ENCODE results near the gene ZCCHC7. TPM values are rescaled to one million over a fixed set of nuclear protein-coding genes. Genes with fewer than 3 reads are reported as not detected.

ZCCHC7 gene
- total and polyA plus RNA-seq, 9 of the 15 experiments (the other 6 are each of a cell fraction or from before 2014, with no cell fraction given), result 34.1 to 68.9 (median 48.8) TPM

DNA sequence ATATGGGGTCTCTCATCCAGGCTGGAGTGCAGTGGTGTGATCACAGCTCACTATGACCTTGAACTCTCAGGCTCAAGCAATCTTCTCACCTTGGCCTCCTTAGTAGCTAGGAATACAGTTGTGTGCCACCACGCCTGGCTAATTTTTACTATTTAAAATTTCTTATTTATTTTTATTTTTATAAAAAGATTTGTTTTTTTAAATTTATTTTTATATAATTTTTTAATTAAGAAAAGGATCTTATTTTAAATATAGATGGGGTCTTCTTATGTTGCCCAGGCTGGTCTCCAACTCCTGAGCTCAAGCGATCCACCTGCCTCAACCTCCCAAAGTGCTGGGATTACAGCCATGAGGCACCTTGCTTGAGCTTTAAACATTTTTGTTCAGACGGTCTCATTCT lies 2.4 kb upstream of the ZCCHC7 start:
- no peak for FAIRE-seq
- no peak overlapping the region for H3K9ac ChIP-seq (ENCODE audit: insufficient read depth in 1 of 2, low read depth in 2 of 2, low read length in 2 of 2)
- no peaks in the 10 kb centered on the region for H4K20me1 ChIP-seq (replicated peaks; ENCODE audit: control insufficient read depth, insufficient read depth, low read length)
- peaks cover 5% of the 10 kb centered on the region; the same call in 1 of the 2 replicates for H3K9me3 ChIP-seq (replicated peaks; ENCODE audit: control insufficient read depth, insufficient read depth, low read depth, low read length)
- no TSS peak for BruUV-seq (replicated peaks)
- no peak overlapping the region for H3K4me2 ChIP-seq (ENCODE audit: insufficient read depth, low read length)
- H3K79me2 ChIP-seq (ENCODE audit: control insufficient read depth, insufficient read depth, low read length), result peaks cover 33% of the 10 kb centered on the region
- 94% methylated on average over 3 of the region's 3 CpGs for WGBS (ENCODE audit: insufficient coverage, low coverage, missing lambda C conversion rate)
- DNase-seq (ENCODE audit: extremely low read depth in 1 of 4, low spot score in 3 of 4), result no peak
- H3K9me1 ChIP-seq (ENCODE audit: control insufficient read depth, insufficient read depth, low read length), result no peaks in the 10 kb centered on the region
- ChIA-PET POLR2A (interaction anchor here (0.6 to 1.0 kb wide), 3 partner anchors 18 to 183 kb away, joined by 3 to 4 read pairs (median 3); no protein-coding TSS in a partner anchor), CTCF (ENCODE audit: low intra/inter-chr PET ratio) (no interaction called here)
- no peak overlapping the region for H2AFZ ChIP-seq (ENCODE audit: low read depth, low read length)
- TF ChIP-seq, protein P1, sequence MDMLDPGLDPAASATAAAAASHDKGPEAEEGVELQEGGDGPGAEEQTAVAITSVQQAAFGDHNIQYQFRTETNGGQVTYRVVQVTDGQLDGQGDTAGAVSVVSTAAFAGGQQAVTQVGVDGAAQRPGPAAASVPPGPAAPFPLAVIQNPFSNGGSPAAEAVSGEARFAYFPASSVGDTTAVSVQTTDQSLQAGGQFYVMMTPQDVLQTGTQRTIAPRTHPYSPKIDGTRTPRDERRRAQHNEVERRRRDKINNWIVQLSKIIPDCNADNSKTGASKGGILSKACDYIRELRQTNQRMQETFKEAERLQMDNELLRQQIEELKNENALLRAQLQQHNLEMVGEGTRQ (CRISPR knock-in tag; IDR thresholded peaks at IDR 0.05), result no peak
- TF ChIP-seq ESRRA (IDR thresholded peaks at IDR 0.05; ENCODE audit: borderline replicate concordance, low read depth) (no peak), THRAP3 (IDR thresholded peaks at IDR 0.05; ENCODE audit: borderline replicate concordance) (no peak), ESRRB (CRISPR knock-in tag; IDR thresholded peaks at IDR 0.05; ENCODE audit: borderline replicate concordance) (no peak), IFI16 (CRISPR knock-in tag; IDR thresholded peaks at IDR 0.05) (no peak), ZZZ3 (IDR thresholded peaks at IDR 0.05) (no peak), TCF7L2 (IDR thresholded peaks at IDR 0.05; ENCODE audit: low read depth, low read length) (no peak), TAF15 (IDR thresholded peaks at IDR 0.05; ENCODE audit: low read depth, low read length) (no peak), XRCC5 (IDR thresholded peaks at IDR 0.05; ENCODE audit: low read depth, low read length) (no peak), ELF2 (CRISPR knock-in tag; IDR thresholded peaks at IDR 0.05) (no peak), HNRNPK (IDR thresholded peaks at IDR 0.05; ENCODE audit: low read depth, low read length, poor library complexity, severe bottlenecking) (no peak)
- TF ChIP-seq, protein P2, sequence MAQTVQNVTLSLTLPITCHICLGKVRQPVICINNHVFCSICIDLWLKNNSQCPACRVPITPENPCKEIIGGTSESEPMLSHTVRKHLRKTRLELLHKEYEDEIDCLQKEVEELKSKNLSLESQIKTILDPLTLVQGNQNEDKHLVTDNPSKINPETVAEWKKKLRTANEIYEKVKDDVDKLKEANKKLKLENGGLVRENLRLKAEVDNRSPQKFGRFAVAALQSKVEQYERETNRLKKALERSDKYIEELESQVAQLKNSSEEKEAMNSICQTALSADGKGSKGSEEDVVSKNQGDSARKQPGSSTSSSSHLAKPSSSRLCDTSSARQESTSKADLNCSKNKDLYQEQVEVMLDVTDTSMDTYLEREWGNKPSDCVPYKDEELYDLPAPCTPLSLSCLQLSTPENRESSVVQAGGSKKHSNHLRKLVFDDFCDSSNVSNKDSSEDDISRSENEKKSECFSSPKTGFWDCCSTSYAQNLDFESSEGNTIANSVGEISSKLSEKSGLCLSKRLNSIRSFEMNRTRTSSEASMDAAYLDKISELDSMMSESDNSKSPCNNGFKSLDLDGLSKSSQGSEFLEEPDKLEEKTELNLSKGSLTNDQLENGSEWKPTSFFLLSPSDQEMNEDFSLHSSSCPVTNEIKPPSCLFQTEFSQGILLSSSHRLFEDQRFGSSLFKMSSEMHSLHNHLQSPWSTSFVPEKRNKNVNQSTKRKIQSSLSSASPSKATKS (CRISPR knock-in tag; IDR thresholded peaks at IDR 0.05), result no peak
- TF ChIP-seq, protein P3, sequence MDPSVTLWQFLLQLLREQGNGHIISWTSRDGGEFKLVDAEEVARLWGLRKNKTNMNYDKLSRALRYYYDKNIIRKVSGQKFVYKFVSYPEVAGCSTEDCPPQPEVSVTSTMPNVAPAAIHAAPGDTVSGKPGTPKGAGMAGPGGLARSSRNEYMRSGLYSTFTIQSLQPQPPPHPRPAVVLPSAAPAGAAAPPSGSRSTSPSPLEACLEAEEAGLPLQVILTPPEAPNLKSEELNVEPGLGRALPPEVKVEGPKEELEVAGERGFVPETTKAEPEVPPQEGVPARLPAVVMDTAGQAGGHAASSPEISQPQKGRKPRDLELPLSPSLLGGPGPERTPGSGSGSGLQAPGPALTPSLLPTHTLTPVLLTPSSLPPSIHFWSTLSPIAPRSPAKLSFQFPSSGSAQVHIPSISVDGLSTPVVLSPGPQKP (CRISPR knock-in tag; IDR thresholded peaks at IDR 0.05), result no peak
- TF ChIP-seq, protein P4, sequence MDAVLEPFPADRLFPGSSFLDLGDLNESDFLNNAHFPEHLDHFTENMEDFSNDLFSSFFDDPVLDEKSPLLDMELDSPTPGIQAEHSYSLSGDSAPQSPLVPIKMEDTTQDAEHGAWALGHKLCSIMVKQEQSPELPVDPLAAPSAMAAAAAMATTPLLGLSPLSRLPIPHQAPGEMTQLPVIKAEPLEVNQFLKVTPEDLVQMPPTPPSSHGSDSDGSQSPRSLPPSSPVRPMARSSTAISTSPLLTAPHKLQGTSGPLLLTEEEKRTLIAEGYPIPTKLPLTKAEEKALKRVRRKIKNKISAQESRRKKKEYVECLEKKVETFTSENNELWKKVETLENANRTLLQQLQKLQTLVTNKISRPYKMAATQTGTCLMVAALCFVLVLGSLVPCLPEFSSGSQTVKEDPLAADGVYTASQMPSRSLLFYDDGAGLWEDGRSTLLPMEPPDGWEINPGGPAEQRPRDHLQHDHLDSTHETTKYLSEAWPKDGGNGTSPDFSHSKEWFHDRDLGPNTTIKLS (IDR thresholded peaks at IDR 0.05; ENCODE audit: borderline replicate concordance, low read depth), result no peak
- H3K4me3 ChIP-seq, result no peak overlapping the region
- in situ Hi-C loops (cut with MboI), result no loop called here
- intact Hi-C loops (cut with micrococcal nuclease), result no loop called here
- peaks cover 11 to 14% of the 10 kb centered on the region in 2 experiments; a peak in 4 of 5 replicates for H3K4me1 ChIP-seq (replicated peaks in 1 of 2; ENCODE audit: control insufficient read depth in 2 of 2, insufficient read depth in 2 of 2, low read length in 2 of 2)
- H3K36me3 ChIP-seq (ENCODE audit: control insufficient read depth, insufficient read depth, low read length), result peaks cover 4% of the 10 kb centered on the region; the same call in 1 of the 3 replicates
- no peaks in the 10 kb centered on the region for H3K27me3 ChIP-seq (ENCODE audit: control insufficient read depth in 2 of 2, insufficient read depth in 2 of 2, low read length in 2 of 2)
- no peak for ATAC-seq
- no peak overlapping the region for H3K27ac ChIP-seq (ENCODE audit: extremely low read depth, low read depth, low read length)
